ENCODE results near the gene TMSB4X. TPM values are rescaled to one million over a fixed set of nuclear protein-coding genes. Genes with fewer than 3 reads are reported as not detected.
"Not testable (repeated sequence)": the region's sequence is repeated elsewhere in the genome, so short reads cannot be mapped to it uniquely, and the experiment has no call there.

TMSB4X gene
- polyA plus RNA-seq, 1 donor (not counting 4 experiments of a cell fraction or from before 2014, with no cell fraction given) = 2,500 TPM

DNA sequence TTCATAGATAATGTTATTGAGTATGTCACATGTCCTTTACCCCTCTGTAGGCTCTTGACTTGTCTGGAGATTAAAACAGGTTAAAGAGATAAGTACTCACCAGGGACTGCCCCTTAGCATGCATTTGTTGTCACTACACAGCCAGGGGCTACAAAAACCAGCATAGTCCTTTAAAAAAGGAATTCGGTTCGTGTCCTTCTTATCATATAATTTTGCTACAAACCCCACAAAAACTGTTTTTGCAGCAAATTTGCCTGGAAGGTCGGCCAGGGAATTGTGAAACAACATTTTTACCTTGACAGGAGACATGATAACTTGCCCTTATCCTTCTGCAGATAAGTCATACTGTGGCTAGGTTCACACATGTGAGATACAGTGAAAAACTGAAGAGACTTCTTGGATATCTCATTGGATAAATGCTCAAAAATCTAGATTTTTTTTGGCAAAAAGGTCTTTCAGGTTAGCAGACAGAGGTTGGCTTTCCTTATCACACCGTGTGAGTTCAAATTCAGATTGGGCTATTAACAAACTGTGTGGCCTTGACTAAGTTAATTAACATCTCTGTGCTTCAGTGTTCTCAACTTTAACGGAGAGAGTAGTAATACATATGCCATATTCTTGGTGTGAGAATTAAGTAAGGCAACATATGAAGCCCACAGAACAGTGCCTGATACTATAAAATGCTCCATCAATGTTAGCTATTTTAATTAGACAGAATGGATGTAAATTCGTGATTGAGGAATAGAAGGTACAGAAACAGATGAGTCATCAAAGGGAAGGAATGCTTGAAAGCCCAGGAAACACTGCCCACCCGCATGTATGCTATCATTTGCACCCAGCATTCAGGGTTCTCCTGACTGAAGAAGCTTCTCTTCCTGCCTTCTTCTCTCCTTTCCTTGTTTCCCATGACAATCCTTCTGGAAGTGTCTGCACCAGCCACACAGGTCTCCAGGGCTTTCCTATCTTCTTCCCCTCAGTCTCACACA is 39.5 kb downstream of the TMSB4X start:
- dilution Hi-C loops (cut with MboI; ENCODE audit: extremely low pct_ligation_motif_present, low sequenced_read_pairs) = no loop called here
- Histone ChIP-seq H4K20me1 (ENCODE audit: control insufficient read depth, extremely low read depth, insufficient read depth, low read length) (no peaks in the 10 kb centered on the region), H3K9me1 (ENCODE audit: control insufficient read depth, extremely low read depth, insufficient read depth, low read length) (no peaks in the 10 kb centered on the region), H3K36me3 (ENCODE audit: control insufficient read depth in 2 of 2, extremely low read depth in 1 of 2, insufficient read depth in 2 of 2, low read length in 2 of 2) (no peaks in the 10 kb centered on the region), H3K9ac (ENCODE audit: control insufficient read depth, extremely low read depth, insufficient read depth, low read length) (no peak overlapping the region), H3K4me1 (ENCODE audit: control insufficient read depth, extremely low read depth, insufficient read depth, low read length) (peaks cover 10% of the 10 kb centered on the region), H3K27ac (ENCODE audit: control insufficient read depth, insufficient read depth, low read length) (no peak overlapping the region), H3K79me2 (ENCODE audit: control insufficient read depth, insufficient read depth, low read length) (no peaks in the 10 kb centered on the region), H3K9me3 (ENCODE audit: control insufficient read depth, low read depth, low read length) (no peaks in the 10 kb centered on the region), H3K4me3 (ENCODE audit: control insufficient read depth in 2 of 3, extremely low read depth in 1 of 3, insufficient read depth in 2 of 3, low read depth in 1 of 3, low read length in 3 of 3) (no peak overlapping the region), H3K4me2 (ENCODE audit: control insufficient read depth, extremely low read depth, insufficient read depth, low read depth, low read length) (no peak overlapping the region), H3K27me3 (ENCODE audit: control insufficient read depth, extremely low read depth, insufficient read depth, low read length) (no peaks in the 10 kb centered on the region), H2AFZ (ENCODE audit: control insufficient read depth, low read length) (no peak overlapping the region)
- peak; percentile 13 for FAIRE-seq
- no peak for TF ChIP-seq EZH2 (IDR thresholded peaks at IDR 0.05; ENCODE audit: low read length)
- no peak for TF ChIP-seq CTCF (optimal IDR thresholded peaks at IDR 0.05 in 1 of 3, IDR thresholded peaks at IDR 0.05 in 1 of 3, conservative IDR thresholded peaks at IDR 0.05 in 1 of 3; ENCODE audit: extremely low read depth in 1 of 3, insufficient read depth in 2 of 3, low read length in 3 of 3)
- no peak for DNase-seq (ENCODE audit: low read depth, low spot score)

DNA sequence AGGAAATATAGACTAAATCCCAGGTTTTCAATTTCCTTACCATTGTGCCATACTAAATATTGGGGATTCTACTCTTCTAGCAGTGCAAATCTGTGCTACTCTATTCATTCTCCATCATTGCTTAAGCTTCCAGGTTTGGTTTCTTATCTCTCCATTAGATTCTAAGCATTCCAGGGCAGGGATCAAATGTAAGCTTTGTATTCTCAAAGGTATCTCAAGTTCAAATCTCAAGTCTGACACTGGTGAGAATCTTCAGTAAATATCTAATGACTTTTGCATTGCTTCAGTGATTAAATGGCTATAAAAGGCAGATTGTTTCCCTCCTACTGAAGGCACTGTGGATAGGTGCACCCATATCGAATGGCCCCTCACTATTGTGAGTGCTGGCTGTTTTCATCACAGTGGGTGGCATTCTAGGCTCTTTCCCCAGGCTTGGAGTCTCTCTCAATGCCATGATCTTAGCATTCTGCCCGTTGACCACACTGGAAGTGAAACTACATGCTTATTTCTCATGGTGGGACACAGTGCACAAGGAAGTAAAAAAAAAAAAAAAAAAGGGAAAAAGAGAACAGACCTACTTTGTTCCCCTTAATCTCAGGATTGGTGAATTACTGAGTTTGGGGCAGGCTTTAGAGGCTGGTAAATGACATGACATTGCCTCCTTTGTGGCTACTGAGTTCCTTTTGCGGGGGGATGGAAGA is 40.8 kb downstream of the TMSB4X start:
- H3K9me3 ChIP-seq (ENCODE audit: control insufficient read depth, low read depth, low read length) = no peaks in the 10 kb centered on the region
- DNase-seq (ENCODE audit: low read depth, low spot score) (no peak), FAIRE-seq (no peak)
- H3K79me2 ChIP-seq (ENCODE audit: control insufficient read depth, insufficient read depth, low read length) = no peaks in the 10 kb centered on the region
- peaks cover 6% of the 10 kb centered on the region for H3K4me1 ChIP-seq (ENCODE audit: control insufficient read depth, extremely low read depth, insufficient read depth, low read length)
- no peak overlapping the region for H3K4me3 ChIP-seq (ENCODE audit: control insufficient read depth in 2 of 3, extremely low read depth in 1 of 3, insufficient read depth in 2 of 3, low read depth in 1 of 3, low read length in 3 of 3)
- H4K20me1 ChIP-seq (ENCODE audit: control insufficient read depth, extremely low read depth, insufficient read depth, low read length) = no peaks in the 10 kb centered on the region
- no peak overlapping the region for H2AFZ ChIP-seq (ENCODE audit: control insufficient read depth, low read length)
- no peak overlapping the region for H3K9ac ChIP-seq (ENCODE audit: control insufficient read depth, extremely low read depth, insufficient read depth, low read length)
- no peak overlapping the region for H3K27ac ChIP-seq (ENCODE audit: control insufficient read depth, insufficient read depth, low read length)
- dilution Hi-C loops (cut with MboI; ENCODE audit: extremely low pct_ligation_motif_present, low sequenced_read_pairs) = no loop called here
- no peak overlapping the region for H3K4me2 ChIP-seq (ENCODE audit: control insufficient read depth, extremely low read depth, insufficient read depth, low read depth, low read length)
- no peaks in the 10 kb centered on the region for H3K9me1 ChIP-seq (ENCODE audit: control insufficient read depth, extremely low read depth, insufficient read depth, low read length)
- H3K27me3 ChIP-seq (ENCODE audit: control insufficient read depth, extremely low read depth, insufficient read depth, low read length) = no peaks in the 10 kb centered on the region
- H3K36me3 ChIP-seq (ENCODE audit: control insufficient read depth in 2 of 2, extremely low read depth in 1 of 2, insufficient read depth in 2 of 2, low read length in 2 of 2) = no peaks in the 10 kb centered on the region
- TF ChIP-seq EZH2 (IDR thresholded peaks at IDR 0.05; ENCODE audit: low read length) (no peak), CTCF (optimal IDR thresholded peaks at IDR 0.05 in 1 of 3, IDR thresholded peaks at IDR 0.05 in 1 of 3, conservative IDR thresholded peaks at IDR 0.05 in 1 of 3; ENCODE audit: extremely low read depth in 1 of 3, insufficient read depth in 2 of 3, low read length in 3 of 3) (no peak)

DNA sequence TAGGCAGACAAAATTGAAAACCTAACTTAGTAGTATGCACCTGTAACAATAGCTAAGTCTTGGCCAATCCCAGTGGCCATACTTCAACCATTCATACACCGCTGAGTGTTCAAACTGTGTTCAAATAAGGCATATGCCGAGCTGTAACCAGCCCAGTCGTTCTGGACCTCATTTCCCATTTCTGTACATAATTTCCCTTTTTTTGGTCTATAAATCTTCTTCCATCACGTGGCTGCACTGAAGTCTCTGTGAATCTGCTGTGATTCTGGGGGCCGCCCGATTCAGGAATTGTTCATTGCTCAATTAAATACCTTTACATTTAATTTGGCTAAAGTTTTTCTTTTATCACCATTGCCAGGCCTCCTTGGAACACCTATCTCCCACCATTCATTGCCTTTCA is 41.8 kb downstream of the TMSB4X start:
- FAIRE-seq; H3K9me1 ChIP-seq (ENCODE audit: control insufficient read depth, extremely low read depth, insufficient read depth, low read length); H3K9me3 ChIP-seq (ENCODE audit: control insufficient read depth, low read depth, low read length); H3K27me3 ChIP-seq (ENCODE audit: control insufficient read depth, extremely low read depth, insufficient read depth, low read length); H3K27ac ChIP-seq (ENCODE audit: control insufficient read depth, insufficient read depth, low read length); H4K20me1 ChIP-seq (ENCODE audit: control insufficient read depth, extremely low read depth, insufficient read depth, low read length); H3K36me3 ChIP-seq (ENCODE audit: control insufficient read depth in 2 of 2, extremely low read depth in 1 of 2, insufficient read depth in 2 of 2, low read length in 2 of 2); dilution Hi-C loops (cut with MboI; ENCODE audit: extremely low pct_ligation_motif_present, low sequenced_read_pairs); H3K4me2 ChIP-seq (ENCODE audit: control insufficient read depth, extremely low read depth, insufficient read depth, low read depth, low read length); DNase-seq (ENCODE audit: low read depth, low spot score); H3K79me2 ChIP-seq (ENCODE audit: control insufficient read depth, insufficient read depth, low read length); H3K4me3 ChIP-seq (ENCODE audit: control insufficient read depth in 2 of 3, extremely low read depth in 1 of 3, insufficient read depth in 2 of 3, low read depth in 1 of 3, low read length in 3 of 3); H2AFZ ChIP-seq (ENCODE audit: control insufficient read depth, low read length); H3K9ac ChIP-seq (ENCODE audit: control insufficient read depth, extremely low read depth, insufficient read depth, low read length); H3K4me1 ChIP-seq (ENCODE audit: control insufficient read depth, extremely low read depth, insufficient read depth, low read length): not testable (repeated sequence)
